HCT116 (cell line): ENCODE results near the gene PRELP. TPM values are rescaled to one million over a fixed set of nuclear protein-coding genes. Genes with fewer than 3 reads are reported as not detected.
"Not testable (repeated sequence)": the region's sequence is repeated elsewhere in the genome, so short reads cannot be mapped to it uniquely, and the experiment has no call there.

Experiments
- ATAC-seq: fragments of 200-7000 bp; cut with Tn5 transposase; 2 replicates; pipeline ENCODE4 v1.9.1; 2020; ENCODE audit warnings: mild to moderate bottlenecking, moderate library complexity
- BruUV-seq: library from RNA; stranded (reverse); fragments of 400-500 nt; replicated peaks from 2 replicates; lab custom pipeline; 2021; lab: Mats Ljungman, UMichigan
- CTCF ChIA-PET: fragments of 300-600 bp; sonication (Branson Sonifier 250); formaldehyde crosslinking; loops from one replicate; lab custom pipeline; 2021; ENCODE audit warnings: antibody characterized with exemption; lab: Charles Lee
- POLR2A ChIA-PET: fragments of 300-600, 350-600 bp; sonication (Branson Sonifier 250); formaldehyde crosslinking; loops from one replicate; lab custom pipeline; 2021; ENCODE audit warnings: antibody characterized with exemption; lab: Charles Lee
- RAD21 ChIA-PET, 2 experiments: fragments of 300-600 bp; sonication (Branson Sonifier 250); formaldehyde crosslinking; loops; one replicate each; lab custom pipeline; 2023; ENCODE audit warnings: low total read pairs in 2 of 2; ENCODE audit not compliant: uncharacterized antibody in 2 of 2, unreplicated experiment in 2 of 2, low non-redundant PET in 1 of 2; lab: Charles Lee
- DNase-seq: peaks from one replicate; pipeline ENCODE4 v3.0.0-alpha.2; 2010; ENCODE audit warnings: low read depth, low spot score
- H2AFZ ChIP-seq: fragments of 200-600 bp; shearing (Covaris generic), sonication (generic); 2 replicates; pipeline ENCODE4 v1.6.1; 2017; ENCODE audit warnings: low read depth, mixed run types, mixed read lengths, antibody characterized with exemption, low read length; ENCODE audit not compliant: poor library complexity, severe bottlenecking
- H3K27ac ChIP-seq: 2 replicates; pipeline ENCODE4 v1.5.1; 2012; ENCODE audit warnings: low read depth, low read length
- H3K27me3 ChIP-seq: fragments of 200-600 bp; sonication (generic); 2 replicates; pipeline ENCODE4 v1.6.1; 2016; ENCODE audit warnings: mixed run types, low read length, mixed read lengths; ENCODE audit not compliant: insufficient read depth
- H3K36me3 ChIP-seq, 2 experiments: fragments of 200-500 bp in 1 of 2; fragments of 200-600 bp in 1 of 2; sonication (Bioruptor generic) in 1 of 2; sonication (generic) in 1 of 2; 2 replicates each; pipeline versions ENCODE4 v1.5.1 to v1.6.1; 2014 to 2016; ENCODE audit warnings: low read length in 2 of 2, inconsistent platforms in 1 of 2, mixed read lengths in 1 of 2, mixed run types in 1 of 2; ENCODE audit not compliant: insufficient read depth in 2 of 2, control insufficient read depth in 1 of 2
- H3K4me1 ChIP-seq, 2 experiments: fragments of 200-600 bp in 1 of 2; sonication (generic) in 1 of 2; 2 replicates each; pipeline versions ENCODE4 v1.5.1 to v1.6.1; 2012 to 2017; ENCODE audit warnings: low read length in 2 of 2, inconsistent platforms in 1 of 2, mild to moderate bottlenecking in 1 of 2, mixed read lengths in 1 of 2, mixed run types in 1 of 2, moderate library complexity in 1 of 2; ENCODE audit not compliant: insufficient read depth in 2 of 2, control insufficient read depth in 1 of 2
- H3K4me2 ChIP-seq: fragments of 200-600 bp; sonication (generic); 2 replicates; pipeline ENCODE4 v1.6.1; 2017; ENCODE audit warnings: mixed run types, low read length, mixed read lengths
- H3K4me3 ChIP-seq, 2 experiments: fragments of 200-600 bp in 1 of 2; sonication (generic) in 1 of 2; replicated peaks in 1 of 2; 2 replicates each; pipeline ENCODE4 v1.5.1; 2011 to 2016; ENCODE audit warnings: low read length in 2 of 2, control low read depth in 1 of 2, low read depth in 1 of 2, mild to moderate bottlenecking in 1 of 2, mixed read lengths in 1 of 2, mixed run types in 1 of 2
- H3K79me2 ChIP-seq: fragments of 200-600 bp; sonication (generic); 2 replicates; pipeline ENCODE4 v1.6.1; 2017; ENCODE audit warnings: mild to moderate bottlenecking, mixed run types, low read length, moderate library complexity, mixed read lengths; ENCODE audit not compliant: insufficient read depth
- H3K9ac ChIP-seq: fragments of 200-600 bp; sonication (generic); 2 replicates; pipeline ENCODE4 v1.6.1; 2016; ENCODE audit warnings: low read length, mixed read lengths
- H3K9me2 ChIP-seq: fragments of 200-600 bp; sonication (generic), shearing (Covaris generic); 2 replicates; pipeline ENCODE4 v1.6.1; 2017; ENCODE audit warnings: mixed run types, mild to moderate bottlenecking, moderate library complexity; ENCODE audit not compliant: insufficient read depth
- H3K9me3 ChIP-seq, 2 experiments: fragments of 200-500 bp in 1 of 2; fragments of 200-600 bp in 1 of 2; sonication (Bioruptor generic) in 1 of 2; sonication (generic) in 1 of 2; 2 replicates each; pipeline ENCODE4 v1.6.1; 2014 to 2017; ENCODE audit warnings: low read length in 2 of 2, mixed read lengths in 2 of 2, inconsistent platforms in 1 of 2, low read depth in 1 of 2, mild to moderate bottlenecking in 1 of 2, mixed run types in 1 of 2, moderate library complexity in 1 of 2; ENCODE audit not compliant: control insufficient read depth in 1 of 2, insufficient read depth in 1 of 2
- H4K20me1 ChIP-seq: fragments of 200-600 bp; sonication (generic), shearing (Covaris generic); 2 replicates; pipeline ENCODE4 v1.6.1; 2017; ENCODE audit warnings: mixed run types, mild to moderate bottlenecking, moderate library complexity; ENCODE audit not compliant: insufficient read depth
- CTCF ChIP-seq, 3 experiments: fragments of 200-600 bp in 1 of 3; sonication (generic) in 1 of 3; IDR thresholded peaks in 2 of 3; conservative IDR thresholded peaks in 1 of 3; 2 replicates each; pipeline ENCODE4 v1.5.1; 2012 to 2017; ENCODE audit warnings: low read depth in 2 of 3, low read length in 2 of 3, antibody characterized with exemption in 1 of 3, borderline replicate concordance in 1 of 3, control low read depth in 1 of 3, mild to moderate bottlenecking in 1 of 3, mixed read lengths in 1 of 3, mixed run types in 1 of 3, moderate library complexity in 1 of 3; ENCODE audit not compliant: insufficient read depth in 1 of 3
- EZH2 ChIP-seq: fragments of 200-600 bp; sonication (generic); IDR thresholded peaks from 2 replicates; pipeline ENCODE4 v1.6.1; 2017; ENCODE audit warnings: antibody characterized with exemption, mixed run types
- POLR2A ChIP-seq: IDR thresholded peaks from 2 replicates; pipeline ENCODE4 v1.7.0; 2011; ENCODE audit warnings: borderline replicate concordance; ENCODE audit not compliant: insufficient read depth, insufficient read length; ENCODE audit errors: extremely low read depth
- RAD21 ChIP-seq: IDR thresholded peaks from 2 replicates; pipeline ENCODE4 v1.6.1; 2012; ENCODE audit warnings: low read depth, mild to moderate bottlenecking
- REST ChIP-seq: IDR thresholded peaks from 2 replicates; pipeline ENCODE4 v1.6.1; 2012; ENCODE audit warnings: low read depth
- YY1 ChIP-seq: IDR thresholded peaks from 2 replicates; pipeline ENCODE4 v1.6.1; 2011; ENCODE audit warnings: low read length, low read depth, moderate library complexity, mild to moderate bottlenecking; ENCODE audit not compliant: insufficient replicate concordance; ENCODE audit errors: extremely low read depth
- ZBTB33 ChIP-seq: IDR thresholded peaks from 2 replicates; pipeline ENCODE4 v1.6.1; 2011; ENCODE audit warnings: mild to moderate bottlenecking, low read length, moderate library complexity; ENCODE audit not compliant: insufficient replicate concordance; ENCODE audit errors: extremely low read depth
- intact Hi-C: fragments of 100-400 bp; cut with micrococcal nuclease; formaldehyde crosslinking; loops from 2 replicates; pipeline ENCODE4 v1.10.0; 2022
- total RNA-seq: library from RNA; stranded (reverse); gene quantifications from one replicate; pipeline ENCODE4 v1.2.1, GENCODE V29; 2021; ENCODE audit not compliant: unreplicated experiment

PRELP gene
- total RNA-seq, 1 experiment from 2014 or later: 0.10 TPM

- no peak for TF ChIP-seq REST
Observed at GRCh38 chr1:203517426-203518110, 42.0 kb downstream of the PRELP start (continued).

- H3K4me2 ChIP-seq, H3K4me3 ChIP-seq, H3K27ac ChIP-seq, ATAC-seq, H3K79me2 ChIP-seq, H3K9ac ChIP-seq, H3K36me3 ChIP-seq, BruUV-seq, DNase-seq, H2AFZ ChIP-seq, H4K20me1 ChIP-seq, H3K9me3 ChIP-seq, H3K9me2 ChIP-seq, RAD21 ChIA-PET, CTCF ChIA-PET, H3K27me3 ChIP-seq, intact Hi-C loops, POLR2A ChIA-PET: not testable (repeated sequence)
- H3K4me1 ChIP-seq: peaks cover 13 to 28% of the 10 kb centered on the region in 2 experiments
Observed at GRCh38 chr1:203518139-203518538, 42.5 kb downstream of the PRELP start.

- Histone ChIP-seq H3K9ac (no peak overlapping the region), H3K4me3 (no peak overlapping the region), H3K79me2 (no peaks in the 10 kb centered on the region), H3K36me3 (no peaks in the 10 kb centered on the region), H3K27ac (no peak overlapping the region), H2AFZ (no peak overlapping the region), H4K20me1 (no peaks in the 10 kb centered on the region), H3K9me2 (no peaks in the 10 kb centered on the region), H3K4me1 (peaks cover 9 to 24% of the 10 kb centered on the region in 2 experiments), H3K27me3 (no peaks in the 10 kb centered on the region), H3K9me3 (no peaks in the 10 kb centered on the region), H3K4me2 (no peak overlapping the region)
- BruUV-seq: no TSS peak
- ATAC-seq (no peak), DNase-seq (no peak)
- ChIA-PET RAD21 (no interaction called here), CTCF (no interaction called here), POLR2A (no interaction called here)
- TF ChIP-seq RAD21 (no peak), POLR2A (no peak), YY1 (no peak), EZH2 (no peak), CTCF (IDR thresholded peaks at IDR 0.05 in 2 of 3, conservative IDR thresholded peaks at IDR 0.05 in 1 of 3; ENCODE audit: borderline replicate concordance in 1 of 3, insufficient read depth in 1 of 3, low read depth in 2 of 3, low read length in 2 of 3) (no peak), ZBTB33 (no peak)
- intact Hi-C loops: no loop called here
Observed at GRCh38 chr1:203518541-203518940, 42.9 kb downstream of the PRELP start.
